OCI-LY3 (cell line): Measurements from ENCODE around the gene TRNT1.

ENCODE experiments used
- EZH2phosphoT487 ChIP-seq: fragments of 200-600 bp; shearing (Covaris generic); IDR thresholded peaks from 2 replicates; pipeline ENCODE4 v1.6.1; 2018; ENCODE audit warnings: antibody characterized with exemption, mixed run types, low read depth
- TF ChIP-seq, protein P1 (sequence below): fragments of 200-600, 300-600 bp; sonication (generic); IDR thresholded peaks from 2 replicates; pipeline ENCODE4 v1.5.1; 2014; ENCODE audit warnings: antibody characterized with exemption, low read length, low read depth

DNA sequence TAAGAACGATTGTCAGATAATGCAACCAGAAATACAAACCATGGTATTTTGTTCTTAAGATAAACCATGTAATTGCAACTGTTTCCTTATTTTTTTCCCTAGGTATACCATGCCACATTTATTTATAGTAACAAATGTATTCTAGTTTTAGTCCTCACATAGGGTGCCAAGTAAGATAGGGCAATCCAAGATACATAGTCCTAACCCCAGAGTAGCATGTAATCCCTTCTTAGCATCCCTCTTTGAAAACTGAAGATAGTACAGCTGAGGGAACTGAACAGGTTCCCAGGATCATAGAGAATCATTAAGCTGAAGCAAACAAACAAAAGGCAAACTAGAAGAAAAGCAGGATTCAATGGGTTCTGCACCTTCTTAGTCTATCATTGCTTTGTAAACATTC is 24.8 kb downstream of the TRNT1 start:
- TF ChIP-seq, protein P1, sequence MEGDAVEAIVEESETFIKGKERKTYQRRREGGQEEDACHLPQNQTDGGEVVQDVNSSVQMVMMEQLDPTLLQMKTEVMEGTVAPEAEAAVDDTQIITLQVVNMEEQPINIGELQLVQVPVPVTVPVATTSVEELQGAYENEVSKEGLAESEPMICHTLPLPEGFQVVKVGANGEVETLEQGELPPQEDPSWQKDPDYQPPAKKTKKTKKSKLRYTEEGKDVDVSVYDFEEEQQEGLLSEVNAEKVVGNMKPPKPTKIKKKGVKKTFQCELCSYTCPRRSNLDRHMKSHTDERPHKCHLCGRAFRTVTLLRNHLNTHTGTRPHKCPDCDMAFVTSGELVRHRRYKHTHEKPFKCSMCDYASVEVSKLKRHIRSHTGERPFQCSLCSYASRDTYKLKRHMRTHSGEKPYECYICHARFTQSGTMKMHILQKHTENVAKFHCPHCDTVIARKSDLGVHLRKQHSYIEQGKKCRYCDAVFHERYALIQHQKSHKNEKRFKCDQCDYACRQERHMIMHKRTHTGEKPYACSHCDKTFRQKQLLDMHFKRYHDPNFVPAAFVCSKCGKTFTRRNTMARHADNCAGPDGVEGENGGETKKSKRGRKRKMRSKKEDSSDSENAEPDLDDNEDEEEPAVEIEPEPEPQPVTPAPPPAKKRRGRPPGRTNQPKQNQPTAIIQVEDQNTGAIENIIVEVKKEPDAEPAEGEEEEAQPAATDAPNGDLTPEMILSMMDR: no peak
- TF ChIP-seq EZH2phosphoT487: no peak
